CD4-positive, alpha-beta T cell (primary cell): ENCODE data around the gene DKK3. TPM values are rescaled to one million over a fixed set of nuclear protein-coding genes. Genes with fewer than 3 reads are reported as not detected.

Experiments
- ATAC-seq: fragments of 200-7000 bp; cut with Tn5 transposase; one replicate; pipeline ENCODE4 v1.10.0; 2022; ENCODE audit warnings: mild to moderate bottlenecking; ENCODE audit not compliant: poor library complexity
- CTCF ChIA-PET: fragments of 350-600 bp; sonication (Branson Sonifier 250); formaldehyde crosslinking; loops from one replicate; lab custom pipeline; 2021; ENCODE audit warnings: antibody characterized with exemption, inconsistent platforms; lab: Charles Lee
- POLR2A ChIA-PET: fragments of 350-600 bp; sonication (Branson Sonifier 250); formaldehyde crosslinking; loops from one replicate; lab custom pipeline; 2021; ENCODE audit warnings: antibody characterized with exemption, inconsistent platforms; lab: Charles Lee
- DNase-seq, 14 experiments: peaks; one replicate each; pipeline ENCODE4 v3.0.0-alpha.2; 2013 to 2020; ENCODE audit warnings: mixed read lengths in 2 of 14
- H3K27ac ChIP-seq, 2 donors: one replicate each; pipeline versions ENCODE4 v1.5.1 to v1.7.0; 2013; ENCODE audit warnings: low read length in 2 of 2, low read depth in 1 of 2, mild to moderate bottlenecking in 1 of 2
- H3K27me3 ChIP-seq, 2 experiments: 1 replicate in 1 of 2; 2 replicates in 1 of 2; pipeline versions ENCODE4 v1.6.1 to v1.7.0; 2013; ENCODE audit warnings: low read length in 2 of 2, control low read depth in 1 of 2, mild to moderate bottlenecking in 1 of 2, moderate library complexity in 1 of 2; ENCODE audit not compliant: insufficient read depth in 2 of 2, control insufficient read depth in 1 of 2
- H3K36me3 ChIP-seq: one replicate; pipeline ENCODE4 v1.6.1; 2013; ENCODE audit warnings: low read length, control low read depth; ENCODE audit not compliant: insufficient read depth
- H3K4me1 ChIP-seq: one replicate; pipeline ENCODE4 v1.6.1; 2013; ENCODE audit warnings: low read length, control low read depth; ENCODE audit not compliant: insufficient read depth
- H3K4me3 ChIP-seq: one replicate; pipeline ENCODE4 v1.5.1; 2013; ENCODE audit warnings: mild to moderate bottlenecking, low read length, moderate library complexity
- H3K9me3 ChIP-seq, 2 experiments: 1 replicate in 1 of 2; 2 replicates in 1 of 2; pipeline versions ENCODE4 v1.6.1 to v1.7.0; 2013; ENCODE audit warnings: low read length in 2 of 2, mild to moderate bottlenecking in 2 of 2, control low read depth in 1 of 2, moderate library complexity in 1 of 2; ENCODE audit not compliant: control insufficient read depth in 1 of 2, insufficient read depth in 1 of 2
- H3K27ac Mint-ChIP-seq: one replicate; pipeline ENCODE4 v1.8.0; 2020; ENCODE audit warnings: mixed read lengths
- H3K27me3 Mint-ChIP-seq: one replicate; pipeline ENCODE4 v1.8.0; 2021; ENCODE audit warnings: mixed read lengths
- H3K36me3 Mint-ChIP-seq: one replicate; pipeline ENCODE4 v1.8.0; 2021; ENCODE audit warnings: low read depth, mixed read lengths
- H3K4me1 Mint-ChIP-seq: one replicate; pipeline ENCODE4 v1.8.0; 2021; ENCODE audit warnings: low read depth, mixed read lengths
- H3K4me3 Mint-ChIP-seq: one replicate; pipeline ENCODE4 v1.8.0; 2020; ENCODE audit warnings: mild to moderate bottlenecking, mixed read lengths
- H3K9me3 Mint-ChIP-seq: one replicate; pipeline ENCODE4 v1.8.0; 2020; ENCODE audit warnings: mixed read lengths
- intact Hi-C, 2 experiments: fragments of 100-400 bp; cut with DNase I in 1 of 2; cut with micrococcal nuclease in 1 of 2; formaldehyde crosslinking; loops; one replicate each; pipeline versions ENCODE4 v1.15.1 to v1.9.0; 2023 to 2025; cut with DNase I, micrococcal nuclease
- total RNA-seq, 174 experiments: library from RNA in 2 of 174; stranded (reverse) in 2 of 174; gene quantifications; one replicate each; pipeline ENCODE4 v1.2.3 and lab custom pipeline; 2021 to 2026
- TF ChIP-seq, protein P1 (sequence below): fragments of 200-600 bp; IDR thresholded peaks from one replicate; pipeline ENCODE4 v1.8.0; 2022; ENCODE audit warnings: antibody characterized with exemption, mild to moderate bottlenecking

DKK3 gene
- total RNA-seq, 2 experiments from 2014 or later, result 0.61 to 0.71 TPM

DNA sequence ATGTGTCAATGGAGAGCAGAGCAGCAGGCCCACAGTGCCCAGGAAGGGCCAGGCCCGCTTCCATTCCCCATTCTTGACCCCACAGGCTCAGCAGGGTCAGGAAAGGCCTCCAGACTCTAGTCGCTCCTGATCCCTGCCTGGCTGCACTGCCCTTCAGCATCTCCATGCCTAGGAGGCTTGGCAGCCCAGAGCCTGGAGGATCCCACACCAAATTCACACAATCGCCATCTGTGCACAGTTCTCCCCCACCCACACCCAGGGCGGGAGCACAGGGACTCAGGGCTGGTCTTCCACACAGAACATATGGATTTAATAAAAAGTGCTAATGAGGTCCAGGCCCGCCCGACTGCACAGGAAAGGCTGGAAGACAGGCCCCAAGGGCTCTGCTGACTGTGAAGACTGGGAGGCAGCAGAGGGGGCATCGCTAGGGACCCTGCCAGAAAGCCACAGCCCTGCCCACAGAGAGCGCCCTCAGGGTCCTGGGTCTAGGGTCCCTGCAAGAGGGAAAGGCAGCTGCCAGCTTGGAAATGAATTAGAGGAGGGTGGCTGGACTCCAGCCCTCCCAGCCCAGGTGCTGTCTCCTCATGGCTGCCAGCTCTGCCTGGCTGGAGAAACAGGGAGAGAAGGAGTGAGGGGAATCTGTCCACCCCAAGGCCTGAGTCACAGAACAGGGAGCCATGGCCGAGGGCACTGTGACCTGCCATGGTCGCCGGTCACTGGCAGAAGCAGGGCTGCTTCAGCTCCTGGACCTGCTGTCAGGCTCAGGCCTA lies 39.7 kb downstream of the DKK3 start:
- DNase-seq (no peak), ATAC-seq (no peak)
- Mint-ChIP-seq H3K27me3 (no peaks in the 10 kb centered on the region), H3K4me3 (no peak overlapping the region), H3K36me3 (no peaks in the 10 kb centered on the region), H3K4me1 (peaks cover 4% of the 10 kb centered on the region), H3K9me3 (no peaks in the 10 kb centered on the region), H3K27ac (no peak overlapping the region)
- H3K27me3 ChIP-seq, result no peaks in the 10 kb centered on the region
- CTCF ChIA-PET, result no interaction called here
- no peaks in the 10 kb centered on the region for H3K36me3 ChIP-seq
- peaks cover 7% of the 10 kb centered on the region for H3K4me1 ChIP-seq
- intact Hi-C loops, result loop anchor here in 1 of 2 experiments (5.0 kb wide), 1 partner anchor 171 kb away; no protein-coding TSS in a partner anchor
- POLR2A ChIA-PET, result no interaction called here
- TF ChIP-seq, protein P1, sequence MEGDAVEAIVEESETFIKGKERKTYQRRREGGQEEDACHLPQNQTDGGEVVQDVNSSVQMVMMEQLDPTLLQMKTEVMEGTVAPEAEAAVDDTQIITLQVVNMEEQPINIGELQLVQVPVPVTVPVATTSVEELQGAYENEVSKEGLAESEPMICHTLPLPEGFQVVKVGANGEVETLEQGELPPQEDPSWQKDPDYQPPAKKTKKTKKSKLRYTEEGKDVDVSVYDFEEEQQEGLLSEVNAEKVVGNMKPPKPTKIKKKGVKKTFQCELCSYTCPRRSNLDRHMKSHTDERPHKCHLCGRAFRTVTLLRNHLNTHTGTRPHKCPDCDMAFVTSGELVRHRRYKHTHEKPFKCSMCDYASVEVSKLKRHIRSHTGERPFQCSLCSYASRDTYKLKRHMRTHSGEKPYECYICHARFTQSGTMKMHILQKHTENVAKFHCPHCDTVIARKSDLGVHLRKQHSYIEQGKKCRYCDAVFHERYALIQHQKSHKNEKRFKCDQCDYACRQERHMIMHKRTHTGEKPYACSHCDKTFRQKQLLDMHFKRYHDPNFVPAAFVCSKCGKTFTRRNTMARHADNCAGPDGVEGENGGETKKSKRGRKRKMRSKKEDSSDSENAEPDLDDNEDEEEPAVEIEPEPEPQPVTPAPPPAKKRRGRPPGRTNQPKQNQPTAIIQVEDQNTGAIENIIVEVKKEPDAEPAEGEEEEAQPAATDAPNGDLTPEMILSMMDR, result no peak
- no peak overlapping the region for H3K27ac ChIP-seq
- H3K4me3 ChIP-seq, result no peak overlapping the region
- no peaks in the 10 kb centered on the region for H3K9me3 ChIP-seq

DNA sequence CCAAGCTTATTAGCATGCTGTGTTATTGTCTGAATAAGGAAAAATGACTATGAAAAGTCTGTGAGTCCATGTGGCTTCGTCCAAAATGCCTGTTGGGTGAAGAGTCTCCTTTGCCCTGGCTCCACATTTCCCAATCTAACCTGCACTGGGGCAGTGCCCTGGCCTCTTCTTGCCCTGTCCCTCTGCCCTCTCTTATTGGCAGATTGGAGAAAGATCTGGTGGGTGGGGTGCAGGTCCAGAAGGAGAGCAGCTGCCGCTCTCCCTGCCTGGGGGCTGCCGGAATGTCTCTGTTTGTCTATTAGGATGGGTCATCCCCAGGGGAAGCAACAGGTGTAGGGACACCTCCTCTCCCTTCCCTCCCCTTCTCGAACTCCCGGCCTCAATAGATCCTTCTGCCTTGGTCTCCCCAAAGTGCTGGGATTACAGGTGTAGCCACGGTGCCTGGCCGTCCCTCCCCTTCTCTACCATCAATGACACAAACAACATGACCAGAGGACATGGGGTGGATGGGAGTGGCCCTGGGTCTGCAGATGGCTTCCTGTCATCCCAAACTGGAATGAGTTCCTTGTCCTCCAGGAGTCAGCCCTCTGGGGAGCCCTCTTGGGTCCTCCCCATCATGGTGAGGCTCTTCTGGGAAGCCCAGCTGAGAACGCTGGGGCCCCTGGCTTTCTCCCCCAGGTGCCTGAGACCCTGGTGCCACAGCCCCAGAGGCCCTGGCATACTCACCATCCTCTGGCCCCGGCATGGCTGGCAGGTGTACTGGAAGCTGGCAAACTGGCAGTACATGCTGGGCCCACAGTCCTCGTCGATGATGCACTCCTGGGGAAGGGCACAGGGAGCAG lies 40.5 kb downstream of the DKK3 start:
- POLR2A ChIA-PET, result no interaction called here

More for the DNA sequence above, 40.5 kb downstream of the DKK3 start:
- H3K9me3 ChIP-seq, result no peaks in the 10 kb centered on the region
- CTCF ChIA-PET, result interaction anchor here (1.2 kb wide), 1 partner anchor 314 kb away, joined by 3 read pairs; no protein-coding TSS in a partner anchor
- Mint-ChIP-seq H3K4me3 (no peak overlapping the region), H3K4me1 (peaks cover 4% of the 10 kb centered on the region), H3K27me3 (no peaks in the 10 kb centered on the region), H3K27ac (no peak overlapping the region), H3K9me3 (no peaks in the 10 kb centered on the region), H3K36me3 (no peaks in the 10 kb centered on the region)
- H3K4me1 ChIP-seq, result peaks cover 7% of the 10 kb centered on the region
- no peak overlapping the region for H3K4me3 ChIP-seq
- H3K36me3 ChIP-seq, result no peaks in the 10 kb centered on the region
- no peak for DNase-seq
- no peaks in the 10 kb centered on the region for H3K27me3 ChIP-seq
- intact Hi-C loops, result loop anchor here in 1 of 2 experiments (5.0 kb wide), 1 partner anchor 171 kb away; no protein-coding TSS in a partner anchor
- TF ChIP-seq, protein P1, result no peak
- no peak overlapping the region for H3K27ac ChIP-seq
- no peak for ATAC-seq
